ENCODE results near the gene CCSAP. TPM values are rescaled to one million over a fixed set of nuclear protein-coding genes. Genes with fewer than 3 reads are reported as not detected.

The CCSAP gene
- total RNA-seq (2016; rRNA removed; fragmentation: Illumina TruSeq; extraction: Trizol) (9.0 and 10.0 TPM in 2 replicates), polyA plus RNA-seq (2011; rRNA removed) (3.1 and 3.7 TPM in 2 replicates), polyA minus RNA-seq (2011; rRNA and poly(A)+ RNA removed; ENCODE audit: low replicate concordance) (3.9 and 4.7 TPM in 2 replicates), Bru-seq, nascent RNA (percentile 80 among the genes with signal in this experiment), BruChase-seq, experiment 1, labeled RNA remaining after a 6-hour chase (percentile 90 among the genes with signal in this experiment), BruChase-seq, experiment 2, labeled RNA remaining after a 2-hour chase (percentile 89 among the genes with signal in this experiment)
- total RNA-seq (2016; cell fraction: cytosol; rRNA removed; fragmentation: Illumina TruSeq; extraction: Trizol; ENCODE audit: low read depth) = 1.1 and 1.4 TPM in 2 replicates
- 9.1 and 10.6 TPM in 2 replicates for total RNA-seq (2016; cell fraction: insoluble cytoplasmic fraction; rRNA removed; fragmentation: Illumina TruSeq; extraction: Trizol)
- 5.1 and 6.2 TPM in 2 replicates for total RNA-seq (2016; cell fraction: membrane; rRNA removed; fragmentation: Illumina TruSeq; extraction: Trizol)
- 8.2 and 9.2 TPM in 2 replicates for total RNA-seq (2016; cell fraction: nucleus; rRNA removed; fragmentation: Illumina TruSeq; extraction: Trizol)
- 1.8 and 2.8 TPM in 2 replicates for polyA plus RNA-seq (2011; cell fraction: cytosol; rRNA removed)
- 4.2 TPM in 2 replicates for polyA plus RNA-seq (2011; cell fraction: nucleus; rRNA removed)
- 3.8 and 4.7 TPM in 2 replicates for polyA plus RNA-seq (2012)
- polyA plus RNA-seq (2016; cell fraction: cytosol; fragmentation: Illumina TruSeq; extraction: Trizol; ENCODE audit: low read depth) = 0.62 and 0.77 TPM in 2 replicates
- polyA plus RNA-seq (2016; cell fraction: insoluble cytoplasmic fraction; fragmentation: Illumina TruSeq; extraction: Trizol; ENCODE audit: low read depth) = 8.6 TPM in 2 replicates
- polyA plus RNA-seq (2016; cell fraction: membrane; fragmentation: Illumina TruSeq; extraction: Trizol; ENCODE audit: low read depth) = 2.5 TPM in 2 replicates
- 11.2 and 11.4 TPM in 2 replicates for polyA plus RNA-seq (2016; cell fraction: nucleus; fragmentation: Illumina TruSeq; extraction: Trizol; ENCODE audit: insufficient read depth, low read depth)
- polyA minus RNA-seq (2011; cell fraction: cytosol; rRNA and poly(A)+ RNA removed) = 5.4 and 5.9 TPM in 2 replicates
- 8.7 and 9.3 TPM in 2 replicates for polyA minus RNA-seq (2011; cell fraction: nucleus; rRNA and poly(A)+ RNA removed)
- long read RNA-seq, experiment 1, partial matches to known transcripts = 1 of 1 reads
- long read RNA-seq, experiment 1, other reads (novel, unspliced or antisense) = 0 of 1 reads
- long read RNA-seq, experiment 2, full-length matches to known transcripts = 2 of 14 reads
- long read RNA-seq, experiment 2, partial matches to known transcripts = 0 of 14 reads
- long read RNA-seq, experiment 2, other reads (novel, unspliced or antisense) = 12 of 14 reads

GRCh38 chr1:229342656-229343569 lies at the start of gene CCSAP:
CCSAP (minus strand) TSS chr1:229343047; CDS start chr1:229342465, 582 bp downstream.
- Histone ChIP-seq H3K27me3 (ENCODE audit: control insufficient read depth in 1 of 2, insufficient read depth in 2 of 2, low read length in 2 of 2) (peaks cover 0 to 6% of the 10 kb centered on the region in 2 experiments; a peak in 1 of 5 replicates), H4K20me1 (ENCODE audit: insufficient read depth, low read length) (no peaks in the 10 kb centered on the region), H3K4me2 (ENCODE audit: low read depth, low read length) (peak within 1 kb of the TSS; percentile 88), H3K4me3 (replicated peaks in 1 of 3; ENCODE audit: insufficient read depth in 1 of 3, low read depth in 2 of 3, low read length in 3 of 3) (peak within 1 kb of the TSS; percentile 77 to 95 (median 83)), H3K36me3 (replicated peaks in 1 of 2; ENCODE audit: control insufficient read depth in 1 of 2, insufficient read depth in 2 of 2, low read length in 2 of 2) (no peaks in the 10 kb centered on the region), H3K79me2 (ENCODE audit: insufficient read depth, low read length) (peaks cover 39% of the 10 kb centered on the region), H3K27ac (ENCODE audit: extremely low read length, insufficient read depth, low read length) (peak within 1 kb of the TSS; percentile 75), H3K9me3 (ENCODE audit: low read length) (no peaks in the 10 kb centered on the region), H2AFZ (ENCODE audit: low read length) (peak within 1 kb of the TSS; percentile 55), H3K9ac (ENCODE audit: insufficient read depth, low read depth, low read length) (peak within 1 kb of the TSS; percentile 78), H3K4me1 (ENCODE audit: insufficient read depth, low read length) (peaks cover 55% of the 10 kb centered on the region)
- DNase-seq (ENCODE audit: low spot score) (peak; percentile 19), FAIRE-seq (no peak), ATAC-seq (peak; percentile 77)
- intact Hi-C loops (cut with micrococcal nuclease; ENCODE audit: unreplicated experiment) = loop anchor here (2.0 to 10.0 kb wide), 4 partner anchors 64 to 142 kb away; no protein-coding TSS in a partner anchor
- ChIA-PET CTCF (ENCODE audit: low intra/inter-chr PET ratio, low total read pairs) (no interaction called here), POLR2A (interaction anchor here (1.0 to 2.8 kb wide), 3 partner anchors 67 to 165 kb away, joined by 3 to 9 read pairs (median 6); partner anchors contain the start of genes NUP133 and RAB4A)
- in situ Hi-C loops (cut with HindIII; ENCODE audit: extremely low pct_ligation_motif_present, low pct_unique_long_range_greater_than_20kb) = no loop called here
- BruUV-seq (replicated peaks) = TSS peak; percentile 57
- WGBS (ENCODE audit: low lambda C conversion rate) = 2% methylated on average over 28 of the region's 83 CpGs
- peak; percentile 58; the same call in 1 of the 2 replicates for TF ChIP-seq POLR2G (IDR thresholded peaks at IDR 0.05; ENCODE audit: low read depth, low read length)
- peak; percentile 94 for TF ChIP-seq PATZ1 (CRISPR knock-in tag; IDR thresholded peaks at IDR 0.05)
- TF ChIP-seq SOX6 (IDR thresholded peaks at IDR 0.05) = no peak
- TF ChIP-seq SOX6 (CRISPR knock-in tag; IDR thresholded peaks at IDR 0.05) = peak; percentile 40; the same call in 1 of the 2 replicates
- peak; percentile 71; the same call in 1 of the 2 replicates for TF ChIP-seq KDM5B (CRISPR knock-in tag; IDR thresholded peaks at IDR 0.05; ENCODE audit: borderline replicate concordance)
- TF ChIP-seq ZBTB2 (CRISPR knock-in tag; IDR thresholded peaks at IDR 0.05; ENCODE audit: low read depth) = peak; percentile 18; the same call in 1 of the 2 replicates
- 0 out of 2 replicates have a peak, but pooled peaks have one; percentile 8 for TF ChIP-seq TFAP4 (IDR thresholded peaks at IDR 0.05; ENCODE audit: borderline replicate concordance, low read depth)
- peak; percentile 18 for TF ChIP-seq ASH2L (IDR thresholded peaks at IDR 0.05; ENCODE audit: insufficient read length, low read depth, low read length)
- 0 out of 2 replicates have a peak, but pooled peaks have one; percentile 55 for TF ChIP-seq HINFP (CRISPR knock-in tag; IDR thresholded peaks at IDR 0.05; ENCODE audit: low read depth)
